GM12878 (cell line): ENCODE results near the gene TPM4.

Experiments used
- BCLAF1 ChIP-seq: fragments of 450-650 bp; IDR thresholded peaks from 2 replicates; pipeline ENCODE4 v1.6.1; 2017; ENCODE audit warnings: antibody characterized with exemption, mild to moderate bottlenecking, moderate library complexity
- CTCF ChIP-seq, 3 experiments: IDR thresholded peaks in 2 of 3; conservative IDR thresholded peaks in 1 of 3; 2 replicates each; pipeline ENCODE4 v1.5.1; 2011; ENCODE audit warnings: low read depth in 3 of 3, low read length in 3 of 3, mild to moderate bottlenecking in 3 of 3, control low read depth in 2 of 3, moderate library complexity in 2 of 3, inconsistent platforms in 1 of 3, mixed read lengths in 1 of 3; ENCODE audit not compliant: control insufficient read depth in 2 of 3, insufficient read depth in 1 of 3; ENCODE audit errors: extremely low read depth in 1 of 3
- KDM1A ChIP-seq: fragments of 200-600 bp; sonication (generic); IDR thresholded peaks from 2 replicates; pipeline ENCODE4 v1.6.1; 2016; ENCODE audit warnings: borderline replicate concordance
- POLR2A ChIP-seq: IDR thresholded peaks from 2 replicates; pipeline ENCODE4 v1.6.1; 2011; ENCODE audit warnings: low read depth, mild to moderate bottlenecking, low read length
- RELA ChIP-seq: fragments of 450-650 bp; IDR thresholded peaks from 2 replicates; pipeline ENCODE4 v1.8.0; 2014; ENCODE audit warnings: borderline replicate concordance; ENCODE audit not compliant: partially characterized antibody
- SREBF1 ChIP-seq: IDR thresholded peaks from 2 replicates; pipeline ENCODE4 v1.6.1; 2012; ENCODE audit warnings: mild to moderate bottlenecking, low read length
- STAT1 ChIP-seq: fragments of 450-650 bp; conservative IDR thresholded peaks from 2 replicates; pipeline ENCODE4 v1.6.1; 2014; ENCODE audit warnings: antibody characterized with exemption, mild to moderate bottlenecking
- YBX1 ChIP-seq: fragments of 450-650 bp; IDR thresholded peaks from 2 replicates; pipeline ENCODE4 v1.6.1; 2016; ENCODE audit warnings: antibody characterized with exemption

GRCh38 chr19:16117594-16118033 lies 41.3 kb downstream of the TPM4 start:
- no peak for TF ChIP-seq BCLAF1
- TF ChIP-seq STAT1: no peak
- no peak for TF ChIP-seq SREBF1
- no peak for TF ChIP-seq YBX1
- TF ChIP-seq POLR2A: 0 out of 2 replicates have a peak, but pooled peaks have one; percentile 48
- TF ChIP-seq RELA: no peak
- peak; percentile 61 to 74 (median 61) for TF ChIP-seq CTCF (IDR thresholded peaks at IDR 0.05 in 2 of 3, conservative IDR thresholded peaks at IDR 0.05 in 1 of 3; ENCODE audit: control insufficient read depth in 2 of 3, extremely low read depth in 1 of 3, insufficient read depth in 1 of 3, low read depth in 3 of 3, low read length in 3 of 3)
- TF ChIP-seq KDM1A: no peak
